Measurements from ENCODE around the gene PCDHA4. TPM values are rescaled to one million over a fixed set of nuclear protein-coding genes. Genes with fewer than 3 reads are reported as not detected.

PCDHA4 gene
- total RNA-seq, 4 donors from 2014 or later = 0.20 to 0.23 TPM; not detected in 2

- no peaks in the 10 kb centered on the region for H3K4me1 ChIP-seq
- ATAC-seq (no peak), DNase-seq (no peak)
- no peak within 1 kb of the TSS for H3K4me3 ChIP-seq
- no peak within 1 kb of the TSS for H3K27ac ChIP-seq
- TF ChIP-seq CTCF (IDR thresholded peaks at IDR 0.05 in 4 of 5, conservative IDR thresholded peaks at IDR 0.05 in 1 of 5) (peak in 1 of 5 experiments; percentile 25), POLR2A (IDR thresholded peaks at IDR 0.05) (no peak)
- H3K27me3 ChIP-seq = peaks cover 0 to 8% (median 0%) of the 10 kb centered on the region in 3 donors
- in situ Hi-C loops (cut with MboI; ENCODE audit: low sequenced_read_pairs in 4 of 4) (no loop called here), intact Hi-C loops (cut with DNase I; ENCODE audit: low total_unique reads) (no loop called here)
- H3K9me3 ChIP-seq = no peaks in the 10 kb centered on the region
- H3K36me3 ChIP-seq = no peaks in the 10 kb centered on the region
These were observed 49.2 kb downstream of the PCDHA4 start, which contains the start of gene PCDHA10 for GRCh38 chr5:140855772-140856674. Gene PCDHA10, plus strand, starts transcription at chr5:140855897. Its CDS starts 152 bp downstream, at chr5:140856049.

GRCh38 chr5:140857177-140857986 is 50.5 kb downstream of the PCDHA4 start:
- H3K36me3 ChIP-seq = no peaks in the 10 kb centered on the region
- no peaks in the 10 kb centered on the region for H3K4me1 ChIP-seq
- DNase-seq (no peak), ATAC-seq (no peak)
- no peaks in the 10 kb centered on the region for H3K9me3 ChIP-seq
- H3K4me3 ChIP-seq = no peak overlapping the region
- no peak for TF ChIP-seq CTCF (IDR thresholded peaks at IDR 0.05 in 4 of 5, conservative IDR thresholded peaks at IDR 0.05 in 1 of 5)
- no peak for TF ChIP-seq POLR2A (IDR thresholded peaks at IDR 0.05)
- peaks cover 0 to 8% (median 0%) of the 10 kb centered on the region in 3 donors for H3K27me3 ChIP-seq
- H3K27ac ChIP-seq = no peak overlapping the region
- in situ Hi-C loops (cut with MboI; ENCODE audit: low sequenced_read_pairs in 4 of 4) (no loop called here), intact Hi-C loops (cut with DNase I; ENCODE audit: low total_unique reads) (no loop called here)

GRCh38 chr5:140857987-140858240 is 51.0 kb downstream of the PCDHA4 start:
- H3K36me3 ChIP-seq = no peaks in the 10 kb centered on the region
- no peak overlapping the region for H3K27ac ChIP-seq
- no peaks in the 10 kb centered on the region for H3K9me3 ChIP-seq
- TF ChIP-seq CTCF (IDR thresholded peaks at IDR 0.05 in 4 of 5, conservative IDR thresholded peaks at IDR 0.05 in 1 of 5) (no peak), POLR2A (IDR thresholded peaks at IDR 0.05) (no peak)
- no peak overlapping the region for H3K4me3 ChIP-seq
- in situ Hi-C loops (cut with MboI; ENCODE audit: low sequenced_read_pairs in 4 of 4) = no loop called here
- H3K4me1 ChIP-seq = no peaks in the 10 kb centered on the region
- ATAC-seq = no peak
- no peak for DNase-seq
- peaks cover 0 to 8% (median 0%) of the 10 kb centered on the region in 3 donors for H3K27me3 ChIP-seq
- intact Hi-C loops (cut with DNase I; ENCODE audit: low total_unique reads) = no loop called here

GRCh38 chr5:140862441-140863295 is 55.8 kb downstream of the PCDHA4 start:
- H3K4me3 ChIP-seq = no peak overlapping the region
- H3K27me3 ChIP-seq = peaks cover 0 to 3% (median 0%) of the 10 kb centered on the region in 3 donors
- DNase-seq = no peak
- H3K4me1 ChIP-seq = no peaks in the 10 kb centered on the region
- intact Hi-C loops (cut with DNase I; ENCODE audit: low total_unique reads) (no loop called here), in situ Hi-C loops (cut with MboI; ENCODE audit: low sequenced_read_pairs in 4 of 4) (no loop called here)
- H3K36me3 ChIP-seq = no peaks in the 10 kb centered on the region
- H3K9me3 ChIP-seq = no peaks in the 10 kb centered on the region
- ATAC-seq = no peak
- no peak overlapping the region for H3K27ac ChIP-seq
- TF ChIP-seq POLR2A (IDR thresholded peaks at IDR 0.05) (no peak), CTCF (IDR thresholded peaks at IDR 0.05 in 4 of 5, conservative IDR thresholded peaks at IDR 0.05 in 1 of 5) (no peak)

All from gastrocnemius medialis (tissue), 4 donors.